ENCODE results near the gene PDCD1.

GRCh38 chr2:241865957-241866789 lies 7.5 kb upstream of the PDCD1 start:
- TF ChIP-seq CTCF (IDR thresholded peaks at IDR 0.05; ENCODE audit: low read depth, low read length) (no peak), EZH2phosphoT487 (IDR thresholded peaks at IDR 0.05; ENCODE audit: low read depth) (no peak)
